AG20443 (cell line): ENCODE measurements around the gene SDK1.

Experiments used
- DNase-seq: peaks from one replicate; pipeline ENCODE4 v3.0.0; 2012; ENCODE audit warnings: low spot score, mixed read lengths

SDK1 gene

DNA sequence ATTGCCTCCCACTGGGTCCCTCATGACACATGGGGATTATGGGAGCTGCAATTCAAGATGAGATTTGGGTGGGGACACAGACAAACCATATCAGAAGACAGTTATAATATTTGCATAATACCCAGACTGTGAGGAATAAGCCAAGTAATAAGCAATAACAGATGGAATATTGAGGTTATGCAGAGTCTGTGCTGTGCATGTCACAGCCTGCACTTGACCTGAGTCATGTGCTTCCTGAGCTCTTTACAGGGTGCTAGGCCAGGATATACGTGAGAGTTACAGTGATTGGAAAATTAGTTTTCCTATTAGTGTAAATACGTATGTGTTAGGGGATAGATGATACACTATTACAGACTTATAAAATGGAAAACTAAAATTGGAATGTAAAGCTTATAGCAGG is 288.7 kb downstream of the SDK1 start:
- no peak for DNase-seq

DNA sequence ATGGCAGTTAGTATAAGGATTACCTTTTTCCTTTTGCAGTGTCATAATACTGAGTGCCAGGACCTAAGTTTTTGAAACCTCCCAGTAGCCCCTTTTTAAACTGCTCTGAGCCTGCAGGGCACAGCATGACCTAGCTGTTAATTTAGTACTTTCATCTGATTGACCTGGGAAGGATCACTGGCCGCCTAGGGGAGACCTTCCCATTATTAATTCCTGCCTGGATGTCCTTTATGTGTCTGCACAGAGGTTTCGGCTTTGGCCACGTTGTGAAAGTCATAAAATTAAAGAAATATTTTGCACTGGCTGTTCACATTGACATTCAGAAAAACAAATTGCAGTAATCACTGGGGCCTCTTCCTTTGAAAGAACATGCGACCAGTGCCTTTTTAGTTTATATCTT is 290.2 kb downstream of the SDK1 start:
- no peak for DNase-seq

GRCh38 chr7:3591944-3592343 is 290.9 kb downstream of the SDK1 start:
- DNase-seq: no peak

GRCh38 chr7:3592401-3593134 is 291.5 kb downstream of the SDK1 start:
- DNase-seq: no peak

DNA sequence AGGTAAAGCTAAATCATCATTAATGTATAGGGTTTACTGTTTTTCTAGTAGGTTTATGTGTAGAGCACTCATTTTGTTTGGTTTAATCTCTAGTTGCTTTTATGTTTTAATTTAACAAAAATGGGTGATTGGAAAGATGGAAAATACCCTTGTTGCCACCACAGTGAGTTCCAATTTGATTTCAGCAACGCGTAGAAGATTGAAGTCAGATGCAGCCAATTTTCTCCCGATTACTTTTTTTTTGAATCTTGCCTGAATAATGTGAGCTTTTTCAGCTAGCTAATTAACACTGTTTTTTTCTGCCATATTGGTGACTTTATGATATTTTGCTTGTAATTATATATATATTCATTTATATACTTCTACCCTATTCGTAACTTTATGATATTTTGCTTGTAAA is 293.8 kb downstream of the SDK1 start:
- no peak for DNase-seq

DNA sequence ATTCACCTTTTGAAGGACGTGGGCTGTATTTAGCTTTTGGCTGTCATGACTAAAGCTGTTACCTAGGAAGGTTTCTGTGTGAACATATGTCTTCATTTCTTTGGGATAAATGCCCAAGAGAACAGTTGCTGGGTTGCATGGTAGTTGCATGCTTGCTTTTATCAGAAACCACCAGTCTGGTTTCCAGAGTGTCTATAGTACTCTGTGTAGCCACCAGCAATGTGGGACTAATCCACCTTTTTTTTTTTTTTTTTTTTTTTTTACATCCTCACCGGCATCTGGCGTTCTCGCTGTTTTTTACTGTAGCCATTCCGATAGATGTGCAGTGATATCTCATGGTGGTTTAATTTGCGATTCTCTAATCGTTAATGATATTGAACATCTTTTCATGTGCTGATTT is 297.8 kb downstream of the SDK1 start:
- no peak for DNase-seq

GRCh38 chr7:3605222-3605621 is 304.2 kb downstream of the SDK1 start:
- no peak for DNase-seq

DNA sequence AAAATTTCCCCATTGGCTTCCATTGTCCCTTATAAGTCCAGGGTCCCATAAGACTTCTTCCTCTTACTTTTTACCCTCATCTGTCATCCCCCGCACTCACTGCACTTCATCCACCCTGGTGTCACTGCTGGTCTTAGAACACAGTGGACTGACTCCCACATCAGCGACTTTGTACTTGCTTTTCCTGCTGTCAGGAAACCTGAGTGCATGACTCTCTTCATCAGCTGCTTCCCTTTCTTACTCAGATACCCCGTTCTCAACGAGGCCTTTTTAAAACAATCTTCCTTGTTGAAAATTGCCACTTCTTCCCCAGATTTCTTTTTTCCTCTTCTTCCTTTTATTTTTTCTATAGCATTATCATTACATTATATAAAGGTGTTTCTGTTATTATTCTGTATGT is 305.4 kb downstream of the SDK1 start:
- DNase-seq: no peak

DNA sequence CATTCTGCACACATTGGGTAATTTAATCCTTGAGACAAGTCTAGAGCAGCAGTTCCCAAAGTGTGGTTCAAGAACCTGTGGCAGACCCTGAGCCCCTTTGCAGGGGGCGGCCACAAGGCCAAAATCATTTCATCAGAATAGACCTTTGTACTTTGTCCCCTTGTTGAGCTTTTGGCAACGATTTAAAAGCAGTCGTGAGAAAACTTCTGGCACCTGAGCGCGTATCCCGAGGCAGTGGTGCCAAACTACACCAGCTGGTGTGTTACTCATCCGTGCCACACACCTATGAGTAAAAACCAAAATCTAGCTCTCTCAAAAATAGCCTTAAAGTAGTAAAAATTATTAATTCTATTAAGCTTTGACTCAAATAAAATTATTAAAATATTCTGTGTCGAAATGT is 306.8 kb downstream of the SDK1 start:
- DNase-seq: no peak

GRCh38 chr7:3616306-3616705 is 315.3 kb downstream of the SDK1 start:
- DNase-seq: no peak

GRCh38 chr7:3630081-3630480 is 329.0 kb downstream of the SDK1 start:
- no peak for DNase-seq

DNA sequence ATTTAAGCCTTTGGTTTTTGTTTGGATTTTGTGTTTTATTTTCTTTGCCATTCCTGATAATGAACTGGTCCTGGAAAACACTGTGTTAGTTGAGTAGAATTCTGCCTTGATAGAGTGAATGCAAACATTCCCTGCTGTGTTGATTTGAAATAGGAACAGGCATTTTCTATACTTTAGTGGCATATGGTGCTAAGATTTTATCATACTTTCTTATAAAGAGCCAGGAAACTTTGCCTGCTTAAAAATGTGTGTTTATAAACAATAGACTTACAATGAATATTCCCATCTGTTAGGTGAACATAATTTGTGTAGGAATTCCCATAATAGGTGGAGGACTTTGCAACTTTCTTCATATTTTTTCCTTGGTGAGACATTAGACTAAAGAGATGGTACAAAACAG is 333.3 kb downstream of the SDK1 start:
- no peak for DNase-seq

- no peak for DNase-seq
Measured at GRCh38 chr7:3636131-3636860, 335.2 kb downstream of the SDK1 start.

- no peak for DNase-seq
Measured at GRCh38 chr7:3639253-3639652, 338.2 kb downstream of the SDK1 start.

DNA sequence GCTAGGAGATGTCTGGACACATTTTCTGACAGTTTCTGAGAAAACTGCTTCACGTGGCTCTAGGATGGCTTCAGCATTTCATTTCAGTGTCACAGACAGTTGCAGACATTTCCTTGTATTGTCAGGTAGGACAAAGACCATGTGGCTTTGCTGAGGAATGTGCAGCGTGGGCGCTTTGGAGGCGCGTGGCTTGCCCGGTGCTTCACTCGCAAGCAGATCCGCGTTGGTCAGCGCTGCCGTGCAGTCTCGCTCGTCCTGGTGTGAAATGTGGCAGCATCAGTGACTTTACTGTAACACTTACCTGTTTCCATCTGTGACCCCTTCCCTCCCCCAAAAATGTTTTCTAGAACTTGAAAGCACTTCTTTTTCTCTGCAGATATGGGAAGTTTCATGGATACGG is 340.5 kb downstream of the SDK1 start:
- DNase-seq: no peak

DNA sequence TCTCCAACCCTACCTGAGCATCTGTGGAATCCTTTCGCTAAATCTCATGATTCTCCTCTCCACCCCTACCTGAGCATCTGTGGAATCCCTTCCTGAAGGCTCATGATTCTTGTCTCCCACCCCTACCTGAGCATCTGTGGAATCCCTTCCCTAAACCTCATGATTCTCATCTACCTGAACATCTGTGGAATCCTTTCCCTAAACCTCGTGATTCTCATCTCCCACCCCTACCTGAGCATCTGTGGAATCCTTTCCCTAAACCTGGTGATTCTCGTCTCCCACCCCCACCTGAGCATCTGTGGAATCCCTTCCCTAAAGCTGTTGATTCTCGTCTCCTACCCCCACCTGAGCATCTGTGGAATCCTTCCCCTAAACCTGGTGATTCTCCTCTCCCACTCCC is 342.0 kb downstream of the SDK1 start:
- no peak for DNase-seq

- no peak for DNase-seq
Measured at GRCh38 chr7:3648276-3648675, 347.2 kb downstream of the SDK1 start.

GRCh38 chr7:3649250-3649649 is 348.2 kb downstream of the SDK1 start:
- no peak for DNase-seq

- no peak for DNase-seq
Measured at GRCh38 chr7:3649678-3650440, 348.8 kb downstream of the SDK1 start.

DNA sequence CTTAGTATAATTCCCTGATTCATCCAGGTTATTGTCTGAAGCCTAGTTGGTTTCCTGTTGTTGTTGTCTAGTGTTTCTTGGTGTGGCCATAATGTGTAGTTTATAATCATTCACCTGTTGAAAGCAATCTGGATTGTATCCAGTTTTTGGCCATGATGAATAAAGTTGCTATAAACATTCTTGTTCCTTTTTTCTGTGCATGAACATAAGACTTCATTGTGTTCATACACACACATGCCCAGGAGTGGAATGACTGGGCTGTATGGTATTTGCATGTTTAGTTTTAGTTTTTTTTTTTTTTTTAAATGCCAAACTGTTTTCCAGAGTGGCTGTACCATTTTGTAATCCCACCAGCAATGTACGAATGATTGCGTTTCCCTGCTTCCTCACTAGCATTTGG is 349.8 kb downstream of the SDK1 start:
- DNase-seq: no peak

DNA sequence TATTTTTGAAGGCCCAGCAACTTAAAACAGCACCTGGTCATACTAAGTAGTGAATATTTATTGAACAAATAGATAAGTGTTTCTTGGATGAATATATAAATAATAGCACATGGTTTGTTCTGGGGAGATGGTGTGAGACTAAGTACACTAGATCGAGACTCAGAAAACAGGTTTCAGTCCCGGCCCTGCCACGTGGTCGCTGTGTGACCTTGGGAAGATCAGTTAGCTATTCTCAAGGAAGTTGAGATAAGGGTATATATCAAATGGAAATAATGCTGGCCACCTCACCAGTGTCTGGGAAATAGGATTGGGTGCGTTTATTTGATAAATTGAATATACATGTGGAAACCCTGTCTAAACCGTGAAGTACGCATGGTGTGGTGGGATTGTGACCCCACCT is 354.6 kb downstream of the SDK1 start:
- DNase-seq: no peak

DNA sequence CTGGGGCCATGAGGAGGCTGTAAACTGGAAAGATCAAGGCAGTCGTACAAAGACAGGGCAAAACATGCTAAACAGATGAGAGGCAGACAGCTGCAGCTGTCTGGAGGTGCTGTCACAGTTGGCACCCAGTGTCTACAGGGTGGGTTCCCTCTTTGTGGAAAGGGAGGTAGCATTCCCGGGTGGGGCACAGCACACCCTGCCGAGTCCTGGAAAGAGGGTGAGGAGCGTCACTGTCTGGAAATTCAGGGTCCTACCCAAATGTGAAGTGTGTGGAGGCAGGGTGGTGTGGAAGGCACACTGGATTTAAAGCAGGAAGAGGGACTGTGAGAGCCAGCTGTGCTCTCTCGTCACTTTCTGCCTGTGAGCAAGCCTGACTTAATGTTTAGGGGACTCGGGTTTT is 356.2 kb downstream of the SDK1 start:
- no peak for DNase-seq

DNA sequence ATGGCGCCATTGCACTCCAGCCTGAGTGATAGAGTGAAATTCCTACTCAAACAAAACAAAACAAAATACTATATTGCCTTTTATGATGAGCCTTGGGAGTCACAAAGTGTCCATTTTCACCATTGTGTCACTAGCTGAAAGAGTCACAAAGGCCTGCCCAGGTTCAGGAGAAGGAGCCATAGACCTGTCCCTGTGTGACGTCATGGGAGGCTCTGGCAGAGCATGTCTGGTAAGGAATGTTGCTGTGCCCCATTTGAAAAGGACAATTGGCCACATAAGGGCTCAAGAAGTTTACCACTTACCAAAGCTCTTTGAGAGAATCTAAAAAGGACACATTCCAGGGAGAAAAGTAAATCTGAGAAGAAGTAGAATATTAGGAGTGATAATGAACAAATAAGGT is 367.7 kb downstream of the SDK1 start:
- DNase-seq: no peak
